Activated CD4-positive, alpha-beta memory T cell treated with anti-CD3 and anti-CD28 coated beads for 36 hours (primary cell): ENCODE results near the gene TXNDC2. TPM values are rescaled to one million over a fixed set of nuclear protein-coding genes. Genes with fewer than 3 reads are reported as not detected.
"Not testable (repeated sequence)": the region's sequence is repeated elsewhere in the genome, so short reads cannot be mapped to it uniquely, and the experiment has no call there.

ENCODE experiments used
- CTCF ChIA-PET: fragments of 350-600 bp; sonication (Branson Sonifier 250); formaldehyde crosslinking; loops from one replicate; lab custom pipeline; 2021; ENCODE audit warnings: antibody characterized with exemption, inconsistent platforms; lab: Charles Lee
- POLR2A ChIA-PET: fragments of 350-600 bp; sonication (Branson Sonifier 250); formaldehyde crosslinking; loops from one replicate; lab custom pipeline; 2021; ENCODE audit warnings: antibody characterized with exemption; lab: Charles Lee
- DNase-seq: peaks from one replicate; pipeline ENCODE4 v3.0.0-alpha.2; 2020
- H3K27ac Mint-ChIP-seq: one replicate; pipeline ENCODE4 v1.8.0; 2021; ENCODE audit warnings: mixed read lengths
- H3K27me3 Mint-ChIP-seq: one replicate; pipeline ENCODE4 v1.8.0; 2021; ENCODE audit warnings: mixed read lengths
- H3K36me3 Mint-ChIP-seq: one replicate; pipeline ENCODE4 v1.8.0; 2021; ENCODE audit warnings: mixed read lengths
- H3K4me1 Mint-ChIP-seq: one replicate; pipeline ENCODE4 v1.8.0; 2021; ENCODE audit warnings: low read depth, mixed read lengths
- H3K4me3 Mint-ChIP-seq: one replicate; pipeline ENCODE4 v1.8.0; 2021; ENCODE audit warnings: mild to moderate bottlenecking, mixed read lengths
- H3K9me3 Mint-ChIP-seq: one replicate; pipeline ENCODE4 v1.8.0; 2021; ENCODE audit warnings: mixed read lengths
- intact Hi-C: fragments of 100-400 bp; cut with micrococcal nuclease; formaldehyde crosslinking; loops from one replicate; pipeline ENCODE4 v1.15.1; 2023
- total RNA-seq, 2 experiments: library from RNA; stranded (reverse); gene quantifications; one replicate each; pipeline ENCODE4 v1.2.3, GENCODE V29; 2021

Gene TXNDC2
- total RNA-seq, 2 experiments from 2014 or later: not detected

DNA sequence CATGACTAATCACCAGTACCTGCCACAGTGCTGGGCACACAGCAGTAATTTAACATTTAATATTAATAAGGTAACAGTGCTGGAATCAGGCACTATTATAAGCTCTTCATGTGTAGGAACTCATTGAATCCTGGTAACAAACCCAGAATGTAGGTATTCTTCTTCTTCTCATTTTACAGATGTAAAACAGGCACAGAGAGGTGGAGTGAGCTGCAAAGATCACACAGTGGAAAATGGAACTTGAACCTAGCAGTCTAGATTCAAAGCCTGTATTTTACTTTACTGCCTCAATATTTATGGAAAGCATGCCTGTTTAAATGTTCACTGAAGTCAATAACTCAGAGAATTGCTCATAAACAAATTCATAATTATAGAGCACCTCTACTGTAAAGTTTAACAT is 24.3 kb downstream of the TXNDC2 start:
- Mint-ChIP-seq H3K27me3 (peaks cover 15% of the 10 kb centered on the region), H3K27ac (no peak overlapping the region), H3K9me3 (no peaks in the 10 kb centered on the region), H3K4me3 (no peak overlapping the region), H3K36me3 (no peaks in the 10 kb centered on the region), H3K4me1 (peaks cover 8% of the 10 kb centered on the region)
- POLR2A ChIA-PET: no interaction called here
- CTCF ChIA-PET: no interaction called here
- DNase-seq: no peak
- intact Hi-C loops: loop anchor here (5.0 to 10.0 kb wide), 3 partner anchors 203 to 815 kb away; partner anchors contain the start of genes ANKRD12 and RAB31

DNA sequence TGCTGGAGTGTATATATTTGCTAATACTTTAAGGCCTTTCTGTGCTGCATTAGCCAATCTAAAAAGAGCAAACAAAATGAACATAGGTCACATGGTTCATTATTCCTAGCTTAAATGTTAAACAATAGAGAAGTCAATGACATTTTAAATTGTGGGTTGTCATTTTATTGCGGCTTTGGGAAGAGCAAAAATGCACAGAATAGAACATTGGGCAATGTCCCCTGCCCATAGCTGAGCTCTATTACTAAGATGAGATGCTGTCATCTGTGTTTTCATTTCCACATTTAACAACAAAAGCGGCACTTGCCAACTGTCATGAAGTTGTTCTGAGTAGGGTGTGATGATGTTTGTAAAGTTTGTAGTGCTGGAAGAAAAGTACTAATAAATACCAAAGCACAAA is 24.9 kb downstream of the TXNDC2 start:
- intact Hi-C loops: loop anchor here (5.0 to 10.0 kb wide), 3 partner anchors 203 to 816 kb away; partner anchors contain the start of genes ANKRD12 and RAB31
- no peaks in the 10 kb centered on the region for H3K9me3 Mint-ChIP-seq
- no peak for DNase-seq
- CTCF ChIA-PET: no interaction called here
- H3K4me1 Mint-ChIP-seq: peaks cover 13% of the 10 kb centered on the region
- no peaks in the 10 kb centered on the region for H3K36me3 Mint-ChIP-seq
- no peak overlapping the region for H3K27ac Mint-ChIP-seq
- peaks cover 14% of the 10 kb centered on the region for H3K27me3 Mint-ChIP-seq
- no peak overlapping the region for H3K4me3 Mint-ChIP-seq
- POLR2A ChIA-PET: no interaction called here

DNA sequence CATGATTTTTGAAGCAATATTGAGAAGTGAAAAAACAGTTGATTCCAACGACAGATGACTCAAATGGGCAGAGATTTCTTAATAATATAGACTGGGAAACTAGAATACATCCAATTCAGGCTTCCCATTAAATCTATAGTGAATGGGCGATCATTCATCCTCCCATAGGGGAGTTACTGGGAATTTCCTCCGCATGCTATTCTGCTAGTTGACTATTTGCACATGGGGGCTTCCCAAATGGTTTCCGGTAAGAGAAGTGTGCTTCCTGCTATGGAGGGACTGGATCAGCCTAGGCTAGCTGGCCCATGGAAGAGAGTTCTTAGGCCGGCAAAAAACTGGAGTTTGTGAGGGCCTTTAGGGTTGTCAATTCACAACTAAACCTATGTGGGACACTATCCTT is 25.5 kb downstream of the TXNDC2 start:
- no peak overlapping the region for H3K4me3 Mint-ChIP-seq
- ChIA-PET POLR2A (interaction anchor here (0.6 kb wide), 1 partner anchor 679 kb away, joined by 4 read pairs; no protein-coding TSS in a partner anchor), CTCF (no interaction called here)
- H3K27me3 Mint-ChIP-seq: peaks cover 12% of the 10 kb centered on the region
- H3K4me1 Mint-ChIP-seq: peaks cover 19% of the 10 kb centered on the region
- no peaks in the 10 kb centered on the region for H3K9me3 Mint-ChIP-seq
- H3K27ac Mint-ChIP-seq: no peak overlapping the region
- H3K36me3 Mint-ChIP-seq: no peaks in the 10 kb centered on the region
- intact Hi-C loops: loop anchor here (5.0 to 10.0 kb wide), 3 partner anchors 204 to 816 kb away; partner anchors contain the start of genes ANKRD12 and RAB31
- DNase-seq: no peak

DNA sequence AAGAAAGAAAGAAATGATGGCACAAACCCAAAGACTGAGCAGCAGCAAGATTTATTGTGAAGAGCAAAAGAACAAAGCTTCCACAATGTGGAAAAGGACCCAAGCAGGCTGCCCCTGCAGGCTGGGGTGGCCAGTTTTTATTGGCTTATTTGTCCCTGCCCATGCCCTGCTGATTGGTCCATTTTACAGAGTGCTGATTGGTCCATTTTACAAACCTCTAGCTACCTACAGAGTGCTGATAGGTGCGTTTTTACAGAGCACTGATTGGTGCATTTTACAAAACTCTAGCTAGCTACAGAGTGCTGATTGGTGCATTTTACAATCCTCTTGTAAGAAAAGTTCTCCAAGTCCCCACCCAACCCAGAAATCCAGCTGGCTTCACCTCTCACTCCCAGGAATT is 26.5 kb downstream of the TXNDC2 start:
- POLR2A ChIA-PET, CTCF ChIA-PET: not testable (repeated sequence)

DNA sequence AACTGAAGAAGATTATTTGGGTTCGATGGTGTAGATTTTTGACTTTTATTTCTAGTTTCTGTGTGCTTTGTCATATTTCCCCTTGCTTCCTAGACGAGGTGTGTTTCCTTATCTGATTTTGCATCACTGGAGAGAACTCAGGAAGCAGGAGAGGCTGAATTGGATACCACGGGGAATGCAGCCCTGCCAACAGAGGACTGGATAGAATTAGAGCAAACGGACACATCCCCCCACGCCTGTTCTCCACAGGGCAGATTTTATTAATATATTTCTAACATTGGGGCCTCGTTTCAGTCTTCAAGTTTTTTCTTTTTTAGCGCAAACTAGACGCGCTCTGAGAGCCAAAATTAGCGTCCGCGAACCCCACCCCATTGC is 27.4 kb downstream of the TXNDC2 start:
- Mint-ChIP-seq H3K4me3 (peak overlapping the region; percentile 84), H3K4me1 (peaks cover 25% of the 10 kb centered on the region), H3K36me3 (no peaks in the 10 kb centered on the region), H3K27ac (peak overlapping the region; percentile 91), H3K27me3 (peaks cover 4% of the 10 kb centered on the region), H3K9me3 (no peaks in the 10 kb centered on the region)
- POLR2A ChIA-PET: interaction anchor here (0.8 to 1.6 kb wide), 4 partner anchors 14 to 298 kb away, joined by 3 to 14 read pairs (median 4); no protein-coding TSS in a partner anchor
- intact Hi-C loops: loop anchor here (1.0 to 10.0 kb wide), 6 partner anchors 36 to 818 kb away; partner anchors contain the start of genes ANKRD12, RAB31 and RALBP1
- CTCF ChIA-PET: interaction anchor here (1.0 to 1.3 kb wide), 2 partner anchors 51 to 143 kb away, joined by 4 read pairs; no protein-coding TSS in a partner anchor
- no peak for DNase-seq

More for the DNA sequence above, 26.5 kb downstream of the TXNDC2 start:
- DNase-seq, H3K27ac Mint-ChIP-seq, H3K4me3 Mint-ChIP-seq, H3K36me3 Mint-ChIP-seq, H3K9me3 Mint-ChIP-seq, H3K27me3 Mint-ChIP-seq: not testable (repeated sequence)
- intact Hi-C loops: loop anchor here (2.0 to 10.0 kb wide), 4 partner anchors 35 to 817 kb away; partner anchors contain the start of genes ANKRD12 and RAB31
- peaks cover 25% of the 10 kb centered on the region for H3K4me1 Mint-ChIP-seq

DNA sequence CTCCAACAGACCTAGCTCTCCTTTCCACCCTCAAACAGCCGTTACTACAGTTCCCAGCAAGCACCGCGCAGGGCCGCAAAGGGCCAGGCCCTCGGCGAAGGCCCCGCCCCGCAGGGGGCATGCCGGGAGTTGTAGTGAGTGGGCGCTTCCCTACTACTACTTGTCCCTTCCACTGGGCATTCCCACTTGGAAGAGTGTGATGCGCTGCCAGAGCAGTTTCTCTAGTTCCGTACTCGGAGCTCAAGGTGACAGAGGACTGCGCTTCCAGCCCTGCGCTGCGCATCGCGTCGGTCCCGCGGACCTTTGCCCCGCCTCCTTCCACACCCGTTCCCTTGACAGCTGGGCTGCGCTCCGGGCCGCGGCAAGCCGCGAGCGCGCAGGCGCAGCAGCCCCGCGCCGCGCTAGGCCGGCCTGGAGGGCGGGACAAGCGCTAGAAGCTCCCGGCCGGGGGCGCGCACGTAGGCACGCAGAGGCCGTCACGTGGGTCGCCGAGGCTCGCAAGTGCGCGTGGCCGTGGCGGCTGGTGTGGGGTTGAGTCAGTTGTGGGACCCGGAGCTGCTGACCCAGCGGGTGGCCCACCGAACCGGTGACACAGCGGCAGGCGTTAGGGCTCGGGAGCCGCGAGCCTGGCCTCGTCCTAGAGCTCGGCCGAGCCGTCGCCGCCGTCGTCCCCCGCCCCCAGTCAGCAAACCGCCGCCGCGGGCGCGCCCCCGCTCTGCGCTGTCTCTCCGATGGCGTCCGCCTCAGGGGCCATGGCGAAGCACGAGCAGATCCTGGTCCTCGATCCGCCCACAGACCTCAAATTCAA is 28.0 kb downstream of the TXNDC2 start, which contains the start of gene VAPA:
Gene VAPA, plus strand, starts transcription at position 491 of the 808 bp plus-strand sequence. Its CDS starts 241 bp downstream, at position 732.
- Mint-ChIP-seq H3K4me1 (peaks cover 25% of the 10 kb centered on the region), H3K9me3 (no peaks in the 10 kb centered on the region), H3K27ac (peak within 1 kb of the TSS; percentile 91), H3K4me3 (peak within 1 kb of the TSS; percentile 84), H3K27me3 (peaks cover 3% of the 10 kb centered on the region), H3K36me3 (no peaks in the 10 kb centered on the region)
- ChIA-PET CTCF (interaction anchor here (0.6 to 1.3 kb wide), 3 partner anchors 52 to 624 kb away, joined by 3 to 4 read pairs (median 4); no protein-coding TSS in a partner anchor), POLR2A (interaction anchor here (0.6 to 2.1 kb wide), 6 partner anchors 13 to 299 kb away, joined by 3 to 14 read pairs (median 4); no protein-coding TSS in a partner anchor)
- intact Hi-C loops: loop anchor here (1.0 to 10.0 kb wide), 8 partner anchors 37 to 1937 kb away; partner anchors contain the start of genes ANKRD12, CHMP1B, RAB31 and RALBP1
- peak; percentile 95 for DNase-seq

DNA sequence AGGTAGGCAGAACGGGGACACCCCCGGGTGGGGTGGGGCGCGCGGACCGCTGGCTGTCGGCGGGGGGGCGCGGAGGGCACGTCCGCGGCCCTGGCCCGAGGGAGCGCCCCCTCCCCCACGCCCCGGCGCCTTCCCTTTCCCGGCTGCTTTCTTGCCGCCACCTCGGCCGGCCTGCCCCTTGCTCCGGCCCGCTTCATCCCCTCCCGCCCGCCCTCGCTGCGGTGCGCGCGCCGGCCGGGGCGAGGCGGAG is 28.5 kb downstream of the TXNDC2 start:
- CTCF ChIA-PET: interaction anchor here (1.0 to 1.3 kb wide), 2 partner anchors 52 to 144 kb away, joined by 4 read pairs; no protein-coding TSS in a partner anchor
- DNase-seq: no peak
- peaks cover 2% of the 10 kb centered on the region for H3K27me3 Mint-ChIP-seq
- H3K27ac Mint-ChIP-seq: peak overlapping the region; percentile 91
- intact Hi-C loops: loop anchor here (2.0 to 10.0 kb wide), 5 partner anchors 207 to 1937 kb away; partner anchors contain the start of genes ANKRD12, CHMP1B and RAB31
- peaks cover 25% of the 10 kb centered on the region for H3K4me1 Mint-ChIP-seq
- peak overlapping the region; percentile 84 for H3K4me3 Mint-ChIP-seq
- no peaks in the 10 kb centered on the region for H3K9me3 Mint-ChIP-seq
- no peaks in the 10 kb centered on the region for H3K36me3 Mint-ChIP-seq
- POLR2A ChIA-PET: interaction anchor here (1.3 to 2.1 kb wide), 4 partner anchors 12 to 52 kb away, joined by 4 to 14 read pairs (median 9); no protein-coding TSS in a partner anchor

DNA sequence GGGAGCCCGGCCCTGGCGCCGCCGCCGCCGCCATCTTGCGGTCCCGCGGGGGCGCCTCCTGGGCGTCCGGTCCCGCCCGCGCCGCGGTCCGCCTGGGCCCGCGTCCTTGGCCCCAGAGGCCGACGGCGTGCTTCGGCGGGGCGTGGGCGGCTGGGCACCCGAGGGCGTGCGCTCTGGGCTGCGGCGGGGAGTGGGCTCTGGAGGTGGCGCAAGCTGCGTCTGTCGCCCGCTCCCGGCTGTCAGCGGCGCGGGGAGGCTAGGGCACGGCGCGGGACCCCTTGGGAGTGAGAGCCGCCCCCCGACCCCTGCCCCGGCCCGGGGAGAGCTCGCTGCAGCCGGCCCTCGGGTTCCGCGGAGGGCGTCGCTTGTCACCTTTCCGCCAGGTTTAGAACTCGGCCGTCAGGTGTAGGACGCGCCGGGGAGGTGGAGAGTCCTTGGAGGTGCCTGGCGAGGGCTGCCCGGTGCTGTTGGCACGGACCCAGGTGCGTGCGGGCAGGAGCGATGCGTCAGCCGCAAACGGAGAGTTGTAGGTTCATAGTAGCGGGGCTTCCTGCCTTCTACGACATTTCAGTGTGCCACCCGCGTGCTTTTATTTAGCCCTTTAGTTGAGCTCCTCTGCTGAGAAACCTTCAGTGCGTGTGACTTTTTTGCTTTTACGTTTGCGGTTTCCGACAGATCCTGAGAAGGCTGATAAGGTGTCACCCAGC is 29.0 kb downstream of the TXNDC2 start:
- intact Hi-C loops: loop anchor here (1.0 to 10.0 kb wide), 8 partner anchors 38 to 1936 kb away; partner anchors contain the start of genes ANKRD12, CHMP1B and RAB31
- H3K27me3 Mint-ChIP-seq: no peaks in the 10 kb centered on the region
- H3K27ac Mint-ChIP-seq: peak overlapping the region; percentile 80
- POLR2A ChIA-PET: interaction anchor here (0.6 to 2.1 kb wide), 10 partner anchors 12 to 53 kb away, joined by 3 to 14 read pairs (median 4); partner anchors contain the start of gene TXNDC2
- no peaks in the 10 kb centered on the region for H3K9me3 Mint-ChIP-seq
- peak overlapping the region; percentile 84 for H3K4me3 Mint-ChIP-seq
- DNase-seq: peak; percentile 90
- CTCF ChIA-PET: interaction anchor here (1.0 to 1.2 kb wide), 5 partner anchors 37 to 300 kb away, joined by 3 read pairs; no protein-coding TSS in a partner anchor
- H3K4me1 Mint-ChIP-seq: peaks cover 25% of the 10 kb centered on the region
- H3K36me3 Mint-ChIP-seq: no peaks in the 10 kb centered on the region

DNA sequence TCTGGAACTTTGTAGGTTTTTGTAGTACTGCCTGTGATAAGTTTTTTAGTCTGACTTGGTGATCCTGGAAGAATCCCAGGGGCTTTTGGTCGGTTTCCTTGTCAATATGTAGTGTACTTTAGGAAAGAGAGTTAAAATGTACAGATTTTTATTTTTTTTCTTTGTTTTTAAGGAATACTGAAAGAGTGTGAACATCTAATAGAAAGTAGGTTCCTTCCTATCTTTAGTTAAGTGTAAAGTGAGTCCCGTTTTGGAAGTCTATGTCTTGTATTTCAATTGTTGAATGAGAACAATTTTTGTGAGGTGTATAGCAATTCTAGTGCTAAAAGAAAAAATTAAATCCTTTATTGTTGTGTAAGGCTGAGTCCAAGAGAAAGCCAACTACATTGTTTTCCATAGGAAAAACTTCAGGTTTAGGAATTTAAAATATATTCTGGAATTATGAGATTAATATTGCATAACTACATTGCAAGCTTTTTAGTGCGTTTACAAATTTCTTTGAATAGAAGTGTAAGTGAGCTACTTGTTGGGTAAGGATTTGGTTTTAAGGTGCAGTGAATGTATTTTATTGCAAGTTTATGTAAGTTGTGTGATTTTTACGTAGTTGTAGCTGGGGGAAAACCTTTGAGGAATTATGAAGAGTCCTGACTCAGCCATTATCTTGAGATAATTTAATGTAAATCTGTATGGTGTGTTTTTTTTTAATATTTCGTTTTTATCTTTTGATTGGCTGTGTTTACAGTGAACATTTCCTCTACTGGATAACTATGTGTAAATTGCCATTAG is 29.7 kb downstream of the TXNDC2 start:
- ChIA-PET POLR2A (interaction anchor here (0.6 to 2.1 kb wide), 8 partner anchors 11 to 300 kb away, joined by 3 to 14 read pairs (median 4); partner anchors contain the start of gene TXNDC2), CTCF (interaction anchor here (1.0 to 1.2 kb wide), 5 partner anchors 36 to 300 kb away, joined by 3 read pairs; no protein-coding TSS in a partner anchor)
- intact Hi-C loops: loop anchor here (1.0 to 10.0 kb wide), 8 partner anchors 37 to 1935 kb away; partner anchors contain the start of genes ANKRD12 and CHMP1B
- Mint-ChIP-seq H3K27ac (peak overlapping the region; percentile 80), H3K4me1 (peaks cover 25% of the 10 kb centered on the region), H3K4me3 (peak overlapping the region; percentile 84), H3K27me3 (no peaks in the 10 kb centered on the region), H3K36me3 (no peaks in the 10 kb centered on the region), H3K9me3 (no peaks in the 10 kb centered on the region)
- no peak for DNase-seq

DNA sequence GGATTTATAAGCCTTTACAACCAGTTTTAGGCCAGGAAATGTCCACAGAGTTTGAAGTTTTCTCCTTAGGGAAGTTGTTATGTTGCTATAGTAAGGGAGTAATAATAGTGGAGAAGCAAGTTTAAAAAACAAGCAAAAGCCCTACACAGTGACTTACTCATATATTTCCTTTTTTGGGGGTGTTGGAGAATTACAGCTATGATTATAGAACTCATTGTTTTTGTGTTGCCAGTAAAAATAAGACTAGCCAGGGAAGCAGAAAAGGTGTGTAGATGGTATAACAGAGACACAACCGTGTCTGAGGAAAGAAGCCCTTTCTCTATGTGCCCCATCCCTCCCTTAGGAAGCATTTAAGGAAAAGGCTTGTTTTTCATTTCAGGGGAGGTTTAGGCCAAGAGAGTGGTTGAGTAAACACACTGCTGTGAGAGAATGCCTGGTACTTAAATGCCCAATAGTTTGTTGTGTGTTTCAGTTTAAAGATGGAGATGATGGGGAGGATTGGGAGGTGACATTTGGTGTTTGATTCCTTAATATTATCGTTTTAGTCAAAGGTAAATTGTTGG is 30.4 kb downstream of the TXNDC2 start:
- peak overlapping the region; percentile 80 for H3K27ac Mint-ChIP-seq

More for the DNA sequence above, 30.4 kb downstream of the TXNDC2 start:
- DNase-seq: no peak
- Mint-ChIP-seq H3K9me3 (no peaks in the 10 kb centered on the region), H3K27me3 (no peaks in the 10 kb centered on the region), H3K4me1 (peaks cover 25% of the 10 kb centered on the region), H3K36me3 (no peaks in the 10 kb centered on the region), H3K4me3 (peak overlapping the region; percentile 84)
- ChIA-PET POLR2A (interaction anchor here (1.5 to 2.1 kb wide), 2 partner anchors 11 to 39 kb away, joined by 6 to 14 read pairs; no protein-coding TSS in a partner anchor), CTCF (interaction anchor here (1.1 to 1.2 kb wide), 2 partner anchors 233 to 301 kb away, joined by 3 read pairs; no protein-coding TSS in a partner anchor)
- intact Hi-C loops: loop anchor here (1.0 to 10.0 kb wide), 5 partner anchors 36 to 821 kb away; partner anchors contain the start of gene ANKRD12
